Measurements from ENCODE around the gene TMEM181. TPM values are rescaled to one million over a fixed set of nuclear protein-coding genes. Genes with fewer than 3 reads are reported as not detected.
A peak's percentile ranks its signal among the peaks of the same experiment; 100 is the strongest.

TMEM181 gene
- polyA plus RNA-seq, 1 of the 3 experiments (the other 2 are of a cell fraction): 19.5 TPM

- no peak for TF ChIP-seq NFIC (IDR thresholded peaks at IDR 0.05; ENCODE audit: borderline replicate concordance)
- peak; percentile 77; the same call in 1 of the 2 replicates for TF ChIP-seq FOSL2 (IDR thresholded peaks at IDR 0.05; ENCODE audit: borderline replicate concordance, low read depth)
- TF ChIP-seq GATA2 (CRISPR knock-in tag; IDR thresholded peaks at IDR 0.05): no peak
- TF ChIP-seq CTCF (IDR thresholded peaks at IDR 0.05): peak; percentile 77
- TF ChIP-seq TEAD4 (IDR thresholded peaks at IDR 0.05; ENCODE audit: borderline replicate concordance, insufficient read depth): no peak
- no peak for TF ChIP-seq RCOR1 (IDR thresholded peaks at IDR 0.05; ENCODE audit: low read length)
- peak; percentile 74 for TF ChIP-seq RAD21 (IDR thresholded peaks at IDR 0.05; ENCODE audit: low read length)
- peak; percentile 62 for TF ChIP-seq NRF1 (IDR thresholded peaks at IDR 0.05; ENCODE audit: low read depth, low read length)
- TF ChIP-seq EP300 (IDR thresholded peaks at IDR 0.05; ENCODE audit: borderline replicate concordance in 1 of 2, low read depth in 1 of 2, low read length in 1 of 2): no peak
- no peak for TF ChIP-seq REST (IDR thresholded peaks at IDR 0.05; ENCODE audit: low read depth, low read length)
- TF ChIP-seq RFX5 (IDR thresholded peaks at IDR 0.05; ENCODE audit: low read length): no peak
- no peak for TF ChIP-seq FOXJ3 (CRISPR knock-in tag; IDR thresholded peaks at IDR 0.05)
- TF ChIP-seq EZH2phosphoT487 (IDR thresholded peaks at IDR 0.05; ENCODE audit: borderline replicate concordance, low read depth): no peak
- peak; percentile 12; the same call in 1 of the 2 replicates for TF ChIP-seq POLR2AphosphoS5 (IDR thresholded peaks at IDR 0.05; ENCODE audit: low read depth, low read length)
- TF ChIP-seq FOXM1 (IDR thresholded peaks at IDR 0.05; ENCODE audit: low read depth): no peak
- TF ChIP-seq MXI1 (IDR thresholded peaks at IDR 0.05; ENCODE audit: low read depth, low read length): 0 out of 2 replicates have a peak, but pooled peaks have one; percentile 5
These were observed 41.4 kb upstream of the TMEM181 start (continued) for GRCh38 chr6:158518191-158519127.
